NCI-H526 treated with DMSO at 0.1 percent for 48 hours (cell line): ENCODE data around the gene PAFAH1B1.
"Not testable (repeated sequence)": the region's sequence is repeated elsewhere in the genome, so short reads cannot be mapped to it uniquely, and the experiment has no call there.

Experiments used
- DNase-seq: peaks from one replicate; lab custom pipeline; 2025; lab: John Stamatoyannopoulos, UW

The PAFAH1B1 gene

DNA sequence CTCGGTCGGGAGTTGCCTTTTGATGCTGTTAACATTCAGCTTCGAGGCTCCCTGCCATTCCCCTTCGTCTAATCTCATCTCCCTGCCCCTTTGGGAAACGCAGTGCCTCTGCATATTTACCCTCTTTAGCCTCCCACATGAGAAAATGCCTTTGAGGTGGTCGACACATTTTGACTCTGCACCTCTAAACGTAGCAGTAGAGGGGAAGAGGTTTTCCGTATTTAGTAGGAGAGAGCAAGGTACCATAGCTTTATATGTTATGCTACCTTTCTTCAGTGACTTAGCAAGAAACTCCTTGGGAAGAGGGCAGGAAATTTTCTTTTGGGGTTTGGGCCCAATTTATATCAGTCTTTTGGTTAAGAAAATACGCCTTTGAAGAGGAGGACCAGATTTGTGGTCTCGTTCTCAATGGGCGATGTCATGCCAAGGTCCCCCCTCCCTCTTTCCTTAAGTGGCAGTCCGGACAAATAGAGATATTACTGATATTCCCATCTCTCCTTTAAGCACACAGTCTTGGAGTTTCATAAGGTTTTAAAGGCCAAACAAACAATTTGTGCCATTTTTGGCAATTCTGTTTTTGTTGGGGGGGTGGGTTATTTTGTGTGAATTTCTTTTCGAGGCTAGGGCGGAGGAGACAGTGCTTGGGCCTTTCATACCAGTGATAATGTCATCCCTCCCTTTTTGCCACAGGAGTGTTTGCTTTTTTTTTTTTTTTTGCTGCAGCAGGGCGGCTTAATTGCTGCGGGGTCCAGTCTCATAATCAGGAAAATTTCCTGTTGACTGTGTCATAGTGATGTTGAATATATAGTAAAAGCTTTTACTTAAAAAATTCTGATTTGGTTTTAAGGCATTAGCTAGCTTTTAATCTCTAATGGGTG, 1.5 kb downstream of the PAFAH1B1 start:
- DNase-seq: no peak

- DNase-seq: no peak
Observed at GRCh38 chr17:2595716-2596115, 2.3 kb downstream of the PAFAH1B1 start.

- DNase-seq: no peak
Observed at GRCh38 chr17:2598166-2598565, 4.7 kb downstream of the PAFAH1B1 start.

- DNase-seq: no peak
Observed at GRCh38 chr17:2602597-2603017, 9.2 kb downstream of the PAFAH1B1 start.

GRCh38 chr17:2608350-2608913, 15.0 kb downstream of the PAFAH1B1 start:
- no peak for DNase-seq

DNA sequence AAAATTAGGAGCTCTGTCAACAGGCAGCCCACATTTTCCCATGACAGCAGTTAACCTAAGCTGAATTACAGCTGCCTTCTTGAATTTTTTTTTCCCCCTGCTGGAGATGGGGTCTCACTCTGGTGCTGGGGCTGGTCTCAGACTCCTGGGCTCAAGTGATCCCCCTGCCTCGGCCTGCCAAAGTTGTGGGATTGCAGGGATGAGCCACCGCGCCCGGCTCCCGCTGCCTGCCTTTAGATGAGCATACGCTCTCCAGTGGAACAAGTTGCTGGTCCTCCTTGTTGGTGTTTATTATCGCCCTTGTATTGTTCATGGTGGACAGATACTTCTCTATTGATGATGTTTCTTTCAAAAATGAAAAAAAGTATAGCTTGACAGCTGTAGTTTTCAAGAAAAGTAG, 15.6 kb downstream of the PAFAH1B1 start:
- no peak for DNase-seq

DNA sequence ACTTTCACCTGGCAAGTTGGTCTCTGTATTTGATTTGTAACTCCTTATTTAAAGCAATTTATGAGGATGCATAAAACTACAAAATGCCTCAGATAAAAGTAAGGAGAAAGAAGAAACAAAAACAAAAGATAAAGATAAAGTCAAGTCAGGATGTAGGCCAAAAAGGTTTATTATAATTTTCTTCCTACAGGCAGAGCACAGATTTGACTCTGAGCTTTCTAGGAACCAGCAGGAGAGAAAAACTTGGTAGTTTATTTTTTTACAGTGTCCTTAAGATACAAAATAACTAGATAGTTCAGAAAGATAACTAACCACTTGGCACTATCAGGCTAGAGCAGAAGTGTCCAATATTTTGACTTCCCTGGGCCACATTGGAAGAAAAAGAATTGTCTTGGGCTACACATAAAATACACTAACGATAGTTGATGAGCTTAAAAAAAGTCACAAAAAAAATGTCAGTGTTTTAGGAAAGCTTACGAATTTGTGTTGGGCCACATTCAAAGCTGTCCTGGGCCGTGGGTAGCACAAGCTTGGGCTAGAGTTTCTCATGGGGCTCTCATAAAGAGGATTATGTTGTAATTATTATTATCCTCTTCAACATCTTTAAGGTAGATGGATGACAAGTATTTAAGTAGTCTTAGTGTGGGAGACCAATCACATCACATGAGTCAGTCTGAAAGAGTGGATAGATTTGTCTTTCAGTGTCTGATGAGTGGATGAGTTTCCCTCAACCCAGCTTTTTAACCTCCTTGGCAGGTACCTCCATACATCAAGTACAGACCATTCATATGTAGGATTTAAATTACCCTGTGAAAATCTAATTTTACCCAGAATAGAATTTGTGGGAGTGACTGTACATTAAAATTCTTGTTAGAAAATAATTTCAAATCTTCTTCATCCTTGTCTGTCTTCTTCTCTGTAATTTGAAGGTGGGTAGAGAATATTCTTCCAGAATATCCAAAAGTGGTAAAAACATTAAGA, 17.0 kb downstream of the PAFAH1B1 start:
- DNase-seq: no peak

- no peak for DNase-seq
Observed at GRCh38 chr17:2611627-2612026, 18.2 kb downstream of the PAFAH1B1 start.

GRCh38 chr17:2612630-2613029, 19.2 kb downstream of the PAFAH1B1 start:
- no peak for DNase-seq

GRCh38 chr17:2613089-2613808, 19.8 kb downstream of the PAFAH1B1 start:
- no peak for DNase-seq

DNA sequence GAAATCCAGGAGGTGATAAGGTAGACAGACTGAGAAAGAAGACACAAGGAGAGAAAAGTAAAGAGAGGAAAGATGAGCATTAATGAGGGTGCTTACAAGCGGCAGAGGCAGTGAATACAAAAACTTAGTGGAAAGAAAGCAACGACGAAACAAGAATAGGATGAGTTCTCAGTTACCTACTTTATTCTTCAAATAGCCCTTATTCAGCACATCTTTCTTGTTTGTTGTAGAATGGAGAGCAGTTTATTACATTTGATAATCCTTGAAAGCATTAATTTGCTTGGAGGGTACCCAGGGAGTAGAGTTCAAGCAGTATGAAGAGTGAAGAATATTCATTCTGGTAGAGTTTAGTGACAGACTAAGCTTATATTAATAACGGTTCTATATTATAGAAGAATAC, 22.4 kb downstream of the PAFAH1B1 start:
- no peak for DNase-seq

GRCh38 chr17:2621241-2621640, 27.8 kb downstream of the PAFAH1B1 start:
- DNase-seq: no peak

GRCh38 chr17:2621951-2622405, 28.5 kb downstream of the PAFAH1B1 start:
- not testable (repeated sequence) for DNase-seq

DNA sequence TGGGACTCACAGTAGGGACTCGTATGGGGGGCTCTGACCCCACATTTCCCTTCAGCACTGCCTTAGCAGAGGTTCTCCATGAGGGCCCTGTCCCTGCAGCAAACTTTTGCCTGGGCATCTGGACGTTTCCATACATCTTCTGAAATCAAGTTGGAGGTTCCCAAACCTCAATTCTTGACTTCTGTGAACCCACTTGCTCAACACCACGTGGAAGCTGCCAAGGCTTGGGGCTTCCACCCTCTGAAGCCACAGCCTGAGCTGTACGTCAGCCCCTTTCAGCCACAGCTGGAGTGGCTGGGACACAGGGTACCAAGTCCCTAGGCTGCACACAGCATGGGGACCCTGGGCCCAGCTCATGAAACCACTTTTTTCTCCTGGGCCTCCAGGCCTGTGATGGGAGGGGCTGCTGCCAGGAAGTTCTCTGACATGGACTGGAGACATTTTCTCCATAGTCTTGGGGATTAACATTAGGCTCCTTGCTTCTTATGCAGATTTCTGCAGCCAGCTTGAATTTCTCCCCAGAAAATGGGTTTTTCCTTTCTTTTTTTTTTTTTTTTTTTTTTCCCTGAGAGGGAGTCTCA, 29.4 kb downstream of the PAFAH1B1 start:
- not testable (repeated sequence) for DNase-seq

DNA sequence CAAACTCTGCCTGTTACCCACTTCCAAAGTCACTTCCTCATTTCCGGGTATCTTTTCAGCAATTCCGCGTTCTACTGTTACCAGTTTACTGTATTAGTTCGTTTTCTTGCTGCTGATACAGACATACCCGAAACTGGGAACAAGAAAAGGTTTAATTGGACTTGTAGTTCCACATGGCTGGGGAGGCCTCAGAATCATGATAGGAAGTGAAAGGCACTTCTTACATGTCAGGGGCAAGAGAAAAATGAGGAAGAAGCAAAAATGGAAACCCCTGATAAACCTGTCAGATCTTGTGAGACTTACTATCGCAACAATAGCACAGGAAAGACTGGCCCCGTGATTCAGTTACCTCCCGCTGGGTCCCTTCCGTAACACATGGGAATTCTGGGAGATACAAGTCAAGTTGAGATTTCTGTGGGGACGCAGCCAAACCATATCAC, 30.9 kb downstream of the PAFAH1B1 start:
- DNase-seq: no peak

GRCh38 chr17:2626626-2627219, 33.3 kb downstream of the PAFAH1B1 start:
- DNase-seq: not testable (repeated sequence)

DNA sequence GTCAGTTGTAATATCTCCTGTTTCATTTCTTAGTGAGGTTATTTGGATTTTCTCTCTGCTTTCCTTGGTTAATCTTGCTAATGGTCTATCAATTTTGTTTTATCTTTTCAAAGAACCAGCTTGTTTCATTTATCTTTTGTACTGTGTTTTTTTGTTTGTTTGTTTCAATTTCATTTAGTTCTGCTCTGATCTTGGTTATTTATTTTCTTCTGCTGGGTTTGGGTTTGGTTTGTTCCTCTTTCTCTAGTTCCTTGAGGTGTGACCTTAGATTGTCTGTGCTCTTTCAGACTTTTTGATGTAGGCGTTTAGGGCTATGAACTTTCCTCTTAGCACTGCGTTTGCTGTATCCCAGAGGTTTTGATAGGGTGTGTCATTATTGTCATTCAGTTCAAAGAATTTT, 35.5 kb downstream of the PAFAH1B1 start:
- DNase-seq: not testable (repeated sequence)

DNA sequence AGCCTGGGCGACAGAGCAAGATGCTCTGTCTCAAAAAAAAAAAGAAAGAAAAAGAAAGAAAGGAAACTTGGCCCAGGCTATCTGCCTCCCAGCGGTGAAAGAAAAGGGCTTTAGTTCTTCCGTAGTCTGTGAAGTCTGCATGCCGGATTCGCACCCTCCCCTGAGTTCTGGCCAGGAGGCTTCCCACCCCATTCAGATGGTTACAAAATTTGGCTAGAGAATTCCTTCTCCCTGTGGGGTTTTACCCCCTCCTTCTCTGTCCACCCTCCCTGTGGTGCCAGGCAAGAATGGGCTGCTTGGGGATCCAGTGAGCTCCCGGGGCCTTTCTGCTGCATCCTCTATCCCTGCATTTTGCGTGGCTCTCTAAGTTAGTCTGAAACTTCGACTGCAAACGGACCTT, 37.8 kb downstream of the PAFAH1B1 start:
- DNase-seq: no peak

GRCh38 chr17:2634361-2634960, 41.0 kb downstream of the PAFAH1B1 start:
- no peak for DNase-seq

- DNase-seq: no peak
Observed at GRCh38 chr17:2635241-2635640, 41.8 kb downstream of the PAFAH1B1 start.
